GM19397 (cell line): ENCODE results near the gene FOSL2.
"Not testable (repeated sequence)": the region's sequence is repeated elsewhere in the genome, so short reads cannot be mapped to it uniquely, and the experiment has no call there.

Experiments used
- ATAC-seq: cut with Tn5 transposase; IDR thresholded peaks from one replicate; pipeline ENCODE4 v1.9.1; 2021; ENCODE audit warnings: mild to moderate bottlenecking, moderate library complexity; ENCODE audit not compliant: unreplicated experiment

The FOSL2 gene

GRCh38 chr2:28371728-28372127 lies 20.9 kb upstream of the FOSL2 start:
- not testable (repeated sequence) for ATAC-seq

GRCh38 chr2:28373854-28374253 lies 18.8 kb upstream of the FOSL2 start:
- no peak for ATAC-seq

- ATAC-seq: no peak
Observed at GRCh38 chr2:28374331-28374730, 18.3 kb upstream of the FOSL2 start.

GRCh38 chr2:28375236-28375635 lies 17.4 kb upstream of the FOSL2 start:
- ATAC-seq: no peak

GRCh38 chr2:28375742-28376631 lies 16.7 kb upstream of the FOSL2 start:
- no peak for ATAC-seq

GRCh38 chr2:28377195-28377816 lies 15.4 kb upstream of the FOSL2 start:
- ATAC-seq: no peak

- ATAC-seq: no peak
Observed at GRCh38 chr2:28377984-28378678, 14.5 kb upstream of the FOSL2 start.

GRCh38 chr2:28378679-28379584 lies 13.7 kb upstream of the FOSL2 start:
- no peak for ATAC-seq

GRCh38 chr2:28380219-28380618 lies 12.4 kb upstream of the FOSL2 start:
- no peak for ATAC-seq

GRCh38 chr2:28381225-28382180 lies 11.2 kb upstream of the FOSL2 start:
- ATAC-seq: no peak

- ATAC-seq: no peak
Observed at GRCh38 chr2:28382755-28383154, 9.9 kb upstream of the FOSL2 start.

- no peak for ATAC-seq
Observed at GRCh38 chr2:28387082-28387960, 5.3 kb upstream of the FOSL2 start.

- ATAC-seq: no peak
Observed at GRCh38 chr2:28389399-28390240, 3.0 kb upstream of the FOSL2 start.

GRCh38 chr2:28390241-28390745 lies 2.4 kb upstream of the FOSL2 start:
- no peak for ATAC-seq

GRCh38 chr2:28390746-28391563 lies 1.7 kb upstream of the FOSL2 start:
- ATAC-seq: no peak

- ATAC-seq: peak; percentile 37
Observed at GRCh38 chr2:28391564-28392296, 928 bp upstream of the FOSL2 start.
